ENCODE data around the gene FOXO3. TPM values are rescaled to one million over a fixed set of nuclear protein-coding genes. Genes with fewer than 3 reads are reported as not detected.

FOXO3 gene
- total RNA-seq, 1 experiment from 2014 or later, result 22.1 TPM

GRCh38 chr6:108610957-108611586 lies 50.4 kb downstream of the FOXO3 start:
- no peak overlapping the region for H3K14ac ChIP-seq (ENCODE audit: insufficient read depth, low read length)
- no peak overlapping the region for H4K5ac ChIP-seq (ENCODE audit: insufficient read length, low read depth, low read length)
- no peaks in the 10 kb centered on the region; the same call in 1 of the 2 replicates for H3K4me1 ChIP-seq (ENCODE audit: insufficient read depth, low read length)
- Mint-ChIP-seq H3K27me3 (ENCODE audit: low read depth) (no peaks in the 10 kb centered on the region; the same call in 1 of the 2 replicates), H3K4me1 (peaks cover 23 to 30% of the 10 kb centered on the region in 2 experiments), H3K36me3 (ENCODE audit: insufficient read depth in 1 of 3, low read depth in 3 of 3) (peaks cover 6 to 9% (median 7%) of the 10 kb centered on the region in 3 experiments; a peak in 6 of 7 replicates), H3K9me3 (peaks cover 2 to 6% of the 10 kb centered on the region in 2 experiments; a peak in 4 of 5 replicates), H3K27ac (no peak overlapping the region), H3K4me3 (no peak overlapping the region)
- H3K27me3 ChIP-seq (ENCODE audit: insufficient read depth, low read length), result no peaks in the 10 kb centered on the region
- H3K56ac ChIP-seq (ENCODE audit: insufficient read length, low read depth, low read length), result no peak overlapping the region
- H4K8ac ChIP-seq (replicated peaks; ENCODE audit: insufficient read length, low read depth, low read length), result no peak overlapping the region
- H3T11ph ChIP-seq (ENCODE audit: low read length), result no peak overlapping the region
- H3K27ac ChIP-seq (ENCODE audit: insufficient read length, low read depth, low read length), result no peak overlapping the region
- no peak overlapping the region for H2AK5ac ChIP-seq (ENCODE audit: insufficient read length, low read length)
- peaks cover 2% of the 10 kb centered on the region; the same call in 1 of the 2 replicates for H3K79me2 ChIP-seq (ENCODE audit: insufficient read depth, low read length)
- no peak overlapping the region for H3K18ac ChIP-seq (ENCODE audit: insufficient read length, low read depth, low read length)
- H3K9me3 ChIP-seq (ENCODE audit: control insufficient read depth, low read depth, low read length), result no peaks in the 10 kb centered on the region
- TF ChIP-seq, protein P1, sequence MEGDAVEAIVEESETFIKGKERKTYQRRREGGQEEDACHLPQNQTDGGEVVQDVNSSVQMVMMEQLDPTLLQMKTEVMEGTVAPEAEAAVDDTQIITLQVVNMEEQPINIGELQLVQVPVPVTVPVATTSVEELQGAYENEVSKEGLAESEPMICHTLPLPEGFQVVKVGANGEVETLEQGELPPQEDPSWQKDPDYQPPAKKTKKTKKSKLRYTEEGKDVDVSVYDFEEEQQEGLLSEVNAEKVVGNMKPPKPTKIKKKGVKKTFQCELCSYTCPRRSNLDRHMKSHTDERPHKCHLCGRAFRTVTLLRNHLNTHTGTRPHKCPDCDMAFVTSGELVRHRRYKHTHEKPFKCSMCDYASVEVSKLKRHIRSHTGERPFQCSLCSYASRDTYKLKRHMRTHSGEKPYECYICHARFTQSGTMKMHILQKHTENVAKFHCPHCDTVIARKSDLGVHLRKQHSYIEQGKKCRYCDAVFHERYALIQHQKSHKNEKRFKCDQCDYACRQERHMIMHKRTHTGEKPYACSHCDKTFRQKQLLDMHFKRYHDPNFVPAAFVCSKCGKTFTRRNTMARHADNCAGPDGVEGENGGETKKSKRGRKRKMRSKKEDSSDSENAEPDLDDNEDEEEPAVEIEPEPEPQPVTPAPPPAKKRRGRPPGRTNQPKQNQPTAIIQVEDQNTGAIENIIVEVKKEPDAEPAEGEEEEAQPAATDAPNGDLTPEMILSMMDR (conservative IDR thresholded peaks at IDR 0.05), result no peak
- no peak overlapping the region for H2BK12ac ChIP-seq (ENCODE audit: insufficient read length, low read depth, low read length)
- no peak overlapping the region for H2AFZ ChIP-seq (ENCODE audit: low read length)
- no peak overlapping the region for H2BK15ac ChIP-seq (ENCODE audit: low read depth, low read length)
- H4K20me1 ChIP-seq (ENCODE audit: control insufficient read depth, insufficient read depth, insufficient read length), result no peaks in the 10 kb centered on the region
- no peak overlapping the region for H2BK120ac ChIP-seq (ENCODE audit: low read depth, low read length, poor library complexity, severe bottlenecking)
- no peak overlapping the region for H2BK20ac ChIP-seq (ENCODE audit: low read depth, low read length, poor library complexity, severe bottlenecking)
- no peaks in the 10 kb centered on the region for H3K79me1 ChIP-seq (ENCODE audit: insufficient read depth, low read depth, low read length, poor library complexity, severe bottlenecking)
- no peak overlapping the region for H3K4me2 ChIP-seq (ENCODE audit: insufficient read depth, insufficient read length, low read length)
- no peak overlapping the region for H3K4ac ChIP-seq (ENCODE audit: low read depth, low read length)
- no peak overlapping the region for H2BK5ac ChIP-seq (ENCODE audit: insufficient read length, low read length)
- H4K91ac ChIP-seq (ENCODE audit: insufficient read length, low read depth, low read length), result no peak overlapping the region
- H3K9ac ChIP-seq (ENCODE audit: extremely low read depth, insufficient read length, low read length), result no peak overlapping the region
- H3K23ac ChIP-seq (ENCODE audit: insufficient read length, low read depth, low read length), result no peak overlapping the region
- no CpG with 5 or more reads among the region's 4 CpGs for WGBS (ENCODE audit: extremely low coverage, insufficient read length, low lambda C conversion rate)
- H3K23me2 ChIP-seq (ENCODE audit: insufficient read length, low read depth, low read length, poor library complexity, severe bottlenecking), result no peaks in the 10 kb centered on the region
- DNase-seq, result no peak
